ENCODE results near the gene MOCOS.

GRCh38 chr18:36201765-36202164 lies 14.5 kb downstream of the MOCOS start:
- TF ChIP-seq CTCF (IDR thresholded peaks at IDR 0.05 in 4 of 5, conservative IDR thresholded peaks at IDR 0.05 in 1 of 5) (no peak), POLR2A (IDR thresholded peaks at IDR 0.05) (no peak)
